Pancreas (tissue), 10 donors: ENCODE data around the gene LOC101059915.

Experiments
- ATAC-seq, 4 donors: fragments of 200-7000 bp; cut with Tn5 transposase; one replicate each; pipeline versions ENCODE4 v1.8.0 to v1.9.1; 2020; ENCODE audit warnings: mild to moderate bottlenecking in 4 of 4, moderate library complexity in 4 of 4
- DNase-seq, 6 donors: peaks; one replicate each; pipeline ENCODE4 v3.0.0-alpha.2; 2020
- FAIRE-seq: peaks from 2 replicates; lab custom pipeline; 2012; peaks lifted over from hg19 to GRCh38; lab: Jason Lieb, UNC
- H3K27ac ChIP-seq, 4 donors: fragments of 200-600 bp; sonication (generic); 1 replicate in 3 of 4; 2 replicates in 1 of 4; pipeline versions ENCODE4 v1.5.0 to v1.8.0; 2020
- H3K27me3 ChIP-seq, 4 donors: fragments of 200-600 bp; one replicate each; pipeline ENCODE4 v1.8.0; 2021
- H3K36me3 ChIP-seq, 3 donors: fragments of 200-600 bp; sonication (generic) in 1 of 3; one replicate each; pipeline versions ENCODE4 v1.5.0 to v1.8.0; 2020 to 2021
- H3K4me1 ChIP-seq, 3 donors: fragments of 200-600 bp; one replicate each; pipeline ENCODE4 v1.8.0; 2021
- H3K4me3 ChIP-seq, 4 donors: fragments of 200-600 bp; sonication (generic) in 2 of 4; one replicate each; pipeline versions ENCODE4 v1.5.0 to v1.8.0; 2020 to 2021
- H3K9me3 ChIP-seq, 4 donors: fragments of 200-600 bp; one replicate each; pipeline ENCODE4 v1.8.0; 2021
- CTCF ChIP-seq, 4 donors: fragments of 200-600 bp; sonication (generic) in 3 of 4; IDR thresholded peaks; one replicate each; pipeline versions ENCODE4 v1.5.0 to v1.8.0; 2021; ENCODE audit warnings: antibody characterized with exemption in 4 of 4
- WGBS, 2 donors: extraction: QIAGEN DNeasy Blood & Tissue Kit; methylation state at CpG; one replicate each; pipeline ENCODE4 v1.1.7; 2013; 5-methylcytosine and 5-hydroxymethylcytosine counted together
- intact Hi-C, 3 donors: fragments of 100-400 bp; cut with DNase I; formaldehyde crosslinking; loops; one replicate each; pipeline versions ENCODE4 v1.11.1 to v1.14.2; 2022
- donor health status: healthy with polysubstance abuse.
- donor health status: DM: no; HTN: no; CAD: no; lungs with moderate emphysema.
- donor health status: DM: no; HTN: no; CAD: no.
- donor health status: control.
- donor health status: control.
- donor health status: Bipolar disorder and iron deficiency.
- donor health status: DM: yes; HTN: yes; CAD: no.
- donor health status: DM: no; HTN: no; CAD: no.
- donor health status: DM: no; HTN: no; CAD: no.
- donor health status: DM: yes; HTN: yes; CAD: no.

The LOC101059915 gene

GRCh38 chrX:71667328-71668247 is at the start of gene LOC101059915:
TSS of gene LOC101059915 (plus strand) at chrX:71667546.
- no peak within 1 kb of the TSS for H3K4me3 ChIP-seq
- H3K27me3 ChIP-seq = no peaks in the 10 kb centered on the region
- no peak for TF ChIP-seq CTCF (IDR thresholded peaks at IDR 0.05)
- no peaks in the 10 kb centered on the region for H3K36me3 ChIP-seq
- H3K27ac ChIP-seq = no peak within 1 kb of the TSS
- ATAC-seq = no peak
- no peaks in the 10 kb centered on the region for H3K4me1 ChIP-seq
- no peaks in the 10 kb centered on the region for H3K9me3 ChIP-seq
- FAIRE-seq = no peak
- 89 to 91% methylated on average over 48 to 50 of the region's 50 CpGs for WGBS, 2 donors
- intact Hi-C loops = no loop called here
- DNase-seq = peak in 2 of 6 donors; percentile 53 to 68

- 71 to 89% methylated on average over 7 to 8 of the region's 8 CpGs for WGBS, 2 donors
- Histone ChIP-seq H3K9me3 (no peaks in the 10 kb centered on the region), H3K27me3 (no peaks in the 10 kb centered on the region), H3K4me1 (no peaks in the 10 kb centered on the region), H3K27ac (no peak overlapping the region), H3K4me3 (no peak overlapping the region), H3K36me3 (peaks cover 0 to 2% (median 0%) of the 10 kb centered on the region in 3 donors)
- DNase-seq (no peak), FAIRE-seq (no peak), ATAC-seq (no peak)
- intact Hi-C loops = no loop called here
- TF ChIP-seq CTCF (IDR thresholded peaks at IDR 0.05) = no peak
These were observed 49.6 kb upstream of the LOC101059915 start for GRCh38 chrX:71617742-71618141.

DNA sequence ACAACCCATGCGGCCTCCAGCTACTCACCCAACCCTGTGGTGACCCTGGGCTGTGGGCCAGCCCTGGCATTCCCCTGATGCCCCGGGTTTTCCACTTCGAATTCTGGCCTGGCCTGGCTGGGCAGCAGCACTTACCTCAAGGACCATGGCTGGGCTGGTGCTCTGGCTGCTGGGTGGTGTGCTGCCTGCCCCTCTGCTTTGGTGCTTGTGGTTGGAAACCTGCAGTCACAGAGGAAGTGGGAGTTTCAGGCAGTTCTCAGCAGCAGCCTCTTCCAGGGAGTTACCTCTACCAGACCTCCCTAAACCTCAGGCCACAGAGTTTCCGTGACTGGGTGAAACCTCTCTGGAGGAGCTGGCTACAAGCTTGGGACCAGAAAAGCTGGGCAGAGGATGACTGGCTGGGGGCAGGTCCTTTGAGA is 49.0 kb upstream of the LOC101059915 start, which contains the start of gene CXCR3:
Gene CXCR3, minus strand, starts transcription at position 209 of the 419 bp plus-strand sequence. Its CDS starts 62 bp downstream, at position 147.
- Histone ChIP-seq H3K27ac (peak within 1 kb of the TSS in 1 of 4 donors; percentile 5), H3K36me3 (no peaks in the 10 kb centered on the region), H3K4me1 (no peaks in the 10 kb centered on the region), H3K4me3 (no peak within 1 kb of the TSS), H3K9me3 (no peaks in the 10 kb centered on the region), H3K27me3 (no peaks in the 10 kb centered on the region)
- 34 to 49% methylated on average over 4 of the region's 4 CpGs for WGBS, 2 donors
- DNase-seq (peak in 4 of 6 donors; percentile 26 to 67 (median 38)), ATAC-seq (peak in 3 of 4 donors; percentile 19 to 71 (median 35)), FAIRE-seq (no peak)
- intact Hi-C loops = no loop called here
- no peak for TF ChIP-seq CTCF (IDR thresholded peaks at IDR 0.05)

GRCh38 chrX:71618787-71619186 is 48.6 kb upstream of the LOC101059915 start:
- no peak for FAIRE-seq
- Histone ChIP-seq H3K36me3 (no peaks in the 10 kb centered on the region), H3K9me3 (no peaks in the 10 kb centered on the region), H3K27me3 (no peaks in the 10 kb centered on the region), H3K4me3 (no peak overlapping the region), H3K27ac (peak overlapping the region in 1 of 4 donors; percentile 5), H3K4me1 (no peaks in the 10 kb centered on the region)
- TF ChIP-seq CTCF (IDR thresholded peaks at IDR 0.05) = no peak
- 92% methylated on average over 3 of the region's 3 CpGs for WGBS, 2 donors
- intact Hi-C loops = no loop called here
- no peak for ATAC-seq
- no peak for DNase-seq

- no peak for TF ChIP-seq CTCF (IDR thresholded peaks at IDR 0.05)
- ATAC-seq = no peak
- FAIRE-seq = no peak
- H3K4me3 ChIP-seq = no peak overlapping the region
- no peaks in the 10 kb centered on the region for H3K4me1 ChIP-seq
- no peak for DNase-seq
- no peaks in the 10 kb centered on the region for H3K27me3 ChIP-seq
- no peaks in the 10 kb centered on the region for H3K9me3 ChIP-seq
- no peak overlapping the region for H3K27ac ChIP-seq
- intact Hi-C loops = no loop called here
- 83 to 96% methylated on average over 8 of the region's 8 CpGs for WGBS, 2 donors
- H3K36me3 ChIP-seq = no peaks in the 10 kb centered on the region
These were observed 48.2 kb upstream of the LOC101059915 start for GRCh38 chrX:71619193-71619592.
